NCI-H2196 treated with DMSO at 0.1 percent for 48 hours (cell line): ENCODE results near the gene ABCA9.
"Not testable (repeated sequence)": the region's sequence is repeated elsewhere in the genome, so short reads cannot be mapped to it uniquely, and the experiment has no call there.

ENCODE experiments used
- DNase-seq: peaks from one replicate; lab custom pipeline; 2025; ENCODE audit not compliant: unreplicated experiment; lab: John Stamatoyannopoulos, UW

The ABCA9 gene

DNA sequence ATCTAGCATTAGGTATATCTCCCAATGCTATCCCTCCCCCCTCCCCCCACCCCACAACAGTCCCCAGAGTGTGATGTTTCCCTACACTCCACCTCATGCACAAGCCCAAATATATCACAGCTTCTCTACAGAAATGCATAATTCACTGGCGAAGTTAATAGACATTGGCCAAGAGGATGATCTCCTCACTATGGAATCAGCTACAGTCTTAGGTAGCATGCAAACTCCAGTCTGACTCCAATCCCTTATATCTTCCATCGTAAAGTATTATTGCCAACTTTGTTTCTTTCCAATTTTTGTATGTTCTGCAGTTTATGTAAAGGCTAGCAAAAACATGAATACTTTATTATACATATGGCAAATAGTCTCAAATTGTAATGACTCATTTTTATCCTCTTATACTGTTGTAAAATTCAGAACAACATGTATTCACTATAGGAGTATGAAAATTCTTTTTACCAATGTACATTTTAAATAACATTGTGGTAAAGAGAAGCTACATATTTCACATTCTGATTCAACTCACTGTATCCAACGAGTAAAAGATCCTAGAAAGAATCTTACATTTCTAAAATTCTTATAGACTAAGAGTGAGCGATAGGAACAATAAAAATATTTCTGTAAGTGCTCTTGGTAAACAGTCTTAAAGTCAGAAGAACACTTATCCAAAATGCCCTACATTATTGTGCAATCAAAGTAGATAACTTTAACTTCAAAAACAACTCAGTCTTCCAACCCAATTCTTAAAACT, 106.4 kb downstream of the ABCA9 start:
- DNase-seq = no peak

DNA sequence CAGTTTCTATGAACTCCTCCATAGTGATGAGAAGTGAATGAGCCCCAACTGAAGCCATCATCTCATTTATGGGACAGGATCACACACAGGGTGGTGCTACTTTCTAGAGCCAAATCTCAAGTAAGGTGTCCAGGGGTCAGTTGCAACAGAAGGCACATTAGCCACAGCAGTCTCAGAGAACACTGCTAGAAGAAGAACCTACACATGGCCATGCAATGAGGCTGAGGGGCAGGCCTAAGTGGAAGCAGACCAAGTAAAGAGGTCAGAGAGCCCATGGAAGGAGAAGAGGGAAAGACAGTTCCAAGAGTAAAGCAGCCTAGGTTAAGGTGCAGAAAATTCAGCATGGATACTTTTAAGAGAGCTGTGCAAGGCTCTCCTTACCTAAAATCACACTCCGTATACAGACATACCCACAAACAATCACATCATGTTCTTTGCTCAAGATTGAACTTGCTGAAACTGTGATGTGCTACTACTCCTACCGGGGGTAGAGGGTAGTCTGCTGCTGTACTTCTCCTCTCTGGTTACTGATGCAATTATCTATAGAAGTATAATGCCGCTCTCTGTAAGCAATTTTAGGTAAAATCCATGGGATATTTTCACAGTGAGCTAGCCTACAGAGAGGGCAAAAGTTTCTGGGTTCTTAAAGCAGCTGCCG, 107.3 kb downstream of the ABCA9 start:
- DNase-seq = no peak

DNA sequence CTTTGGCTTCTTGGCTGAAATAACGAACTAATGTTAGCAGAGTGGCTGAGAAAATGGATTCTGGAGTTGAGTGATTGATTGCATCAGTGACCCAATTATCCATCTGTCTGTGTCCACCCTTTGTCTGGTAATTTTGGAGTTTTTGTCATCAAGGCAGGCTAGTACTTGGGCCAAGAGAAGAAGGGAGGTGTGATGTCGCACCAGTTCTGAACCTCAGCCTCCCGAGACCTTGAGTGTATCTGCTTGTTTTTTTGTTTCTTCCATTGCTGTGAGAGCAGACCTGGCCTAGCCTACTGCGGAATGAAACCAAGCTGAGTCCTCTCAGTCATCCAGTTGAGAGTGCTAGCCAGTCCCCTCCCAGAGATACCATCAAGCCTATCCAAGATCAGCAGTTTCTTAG, 110.0 kb downstream of the ABCA9 start:
- DNase-seq = no peak

DNA sequence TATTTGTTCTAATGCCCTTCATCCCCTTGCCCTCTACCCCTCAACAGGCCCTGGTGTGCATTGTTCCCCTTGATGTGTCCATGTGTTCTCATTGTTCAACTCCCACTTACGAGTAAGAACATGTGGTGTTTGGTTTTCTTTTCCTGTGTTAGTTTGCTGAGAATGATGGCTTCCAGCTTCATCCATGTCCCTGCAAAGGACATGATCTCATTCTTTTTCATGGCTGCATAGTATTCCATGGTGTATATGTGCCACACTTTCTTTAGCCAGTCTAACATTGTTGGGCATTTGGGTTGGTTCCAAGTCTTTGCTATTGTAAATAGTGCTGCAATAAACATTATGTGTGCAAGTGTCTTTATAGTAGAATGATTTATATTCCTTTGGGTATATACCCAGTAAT, 112.9 kb downstream of the ABCA9 start:
- DNase-seq = not testable (repeated sequence)

DNA sequence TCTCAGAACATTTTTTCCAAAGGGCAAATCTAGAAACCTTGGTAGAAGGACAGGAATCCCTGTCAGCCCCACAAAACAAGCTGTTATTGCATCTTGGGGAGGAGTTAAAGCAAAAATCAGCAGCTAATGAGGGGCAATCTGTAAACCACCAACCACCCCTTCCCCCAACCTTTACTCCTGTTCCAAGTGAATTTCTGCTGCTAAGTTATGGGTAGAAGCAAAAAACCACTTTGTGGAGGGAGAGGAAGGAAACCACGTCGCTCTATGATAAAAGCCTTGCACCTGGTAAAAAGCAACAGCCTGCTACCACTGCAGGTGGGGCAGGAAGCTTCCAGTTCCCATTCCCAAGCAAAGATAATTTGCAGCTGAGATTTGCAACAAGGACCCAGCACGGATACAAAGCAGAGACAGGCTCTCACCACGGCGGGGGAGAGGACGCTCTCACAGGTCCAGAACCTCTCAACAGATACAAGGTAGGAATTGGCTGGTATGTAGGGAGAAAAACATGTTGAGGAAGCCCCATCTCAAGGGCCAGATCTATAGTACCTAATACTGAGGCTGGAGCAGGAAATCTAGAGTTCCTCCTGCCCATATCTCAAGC, 116.2 kb downstream of the ABCA9 start:
- DNase-seq = no peak

DNA sequence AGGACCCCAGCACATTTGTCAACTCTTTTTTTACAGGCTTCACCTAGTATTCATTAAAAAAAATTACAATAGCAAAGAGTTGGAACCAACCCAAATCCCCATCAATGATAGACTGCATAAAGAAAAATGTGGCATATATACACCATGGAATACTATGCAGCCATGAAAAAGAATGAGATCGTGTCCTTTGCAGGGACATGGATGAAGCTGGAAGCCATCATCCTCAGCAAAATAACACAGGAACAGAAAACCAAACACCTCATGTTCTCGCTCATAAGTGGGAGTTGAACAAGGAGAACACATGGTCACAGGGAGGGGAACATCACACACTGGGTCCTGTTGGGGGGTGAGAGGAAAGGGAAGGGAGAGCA, 116.9 kb downstream of the ABCA9 start:
- DNase-seq = not testable (repeated sequence)

DNA sequence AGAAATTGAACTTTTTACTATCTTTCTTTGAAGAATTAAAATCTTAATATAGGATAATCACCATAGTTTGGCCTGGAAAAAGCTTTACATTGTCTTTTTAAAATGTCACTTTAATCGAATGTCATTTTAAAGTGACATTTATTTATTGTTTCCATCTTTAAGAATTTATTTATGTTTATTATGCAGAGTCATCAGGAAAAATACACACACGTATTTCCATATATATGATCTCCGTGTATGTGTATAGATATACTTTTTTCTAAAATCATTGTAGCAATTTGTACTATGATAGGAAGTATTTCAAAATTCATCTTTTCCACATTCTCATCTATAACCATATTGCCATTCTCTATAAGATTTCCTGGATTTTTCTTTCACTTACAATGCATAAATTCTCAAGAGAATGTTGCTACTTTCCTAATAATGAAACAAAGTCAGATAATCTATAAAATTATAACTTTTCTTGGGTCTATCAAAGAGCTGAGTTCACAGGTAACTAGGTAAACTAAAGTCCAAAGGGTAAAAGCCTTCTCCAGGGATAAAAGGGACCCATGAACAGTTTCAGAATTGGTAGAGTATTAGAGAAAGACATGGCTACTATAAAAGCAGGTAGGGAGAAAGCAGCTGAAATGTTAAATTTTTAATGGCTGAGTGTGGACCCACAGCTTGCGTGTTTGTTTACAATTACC, 117.5 kb downstream of the ABCA9 start:
- no peak for DNase-seq

DNA sequence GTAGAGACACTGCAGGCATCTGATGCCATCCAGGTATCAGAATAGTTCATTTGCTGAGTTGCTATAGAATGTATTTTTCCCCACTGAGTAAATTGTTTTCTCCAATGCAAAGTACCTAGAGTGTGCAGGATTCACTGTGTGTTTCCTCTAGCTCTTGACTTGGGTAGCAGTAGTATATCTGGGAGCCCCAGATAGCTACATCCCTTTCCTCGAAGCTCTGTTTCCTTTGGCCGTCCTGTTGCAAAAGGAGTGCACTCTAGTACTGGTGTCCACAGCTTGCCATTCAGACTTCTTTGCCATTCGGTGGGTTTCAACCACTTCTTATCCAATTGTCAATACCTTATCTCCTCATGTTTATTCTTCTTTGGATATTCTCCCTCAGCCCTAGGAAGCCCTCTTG, 118.3 kb downstream of the ABCA9 start:
- no peak for DNase-seq

DNA sequence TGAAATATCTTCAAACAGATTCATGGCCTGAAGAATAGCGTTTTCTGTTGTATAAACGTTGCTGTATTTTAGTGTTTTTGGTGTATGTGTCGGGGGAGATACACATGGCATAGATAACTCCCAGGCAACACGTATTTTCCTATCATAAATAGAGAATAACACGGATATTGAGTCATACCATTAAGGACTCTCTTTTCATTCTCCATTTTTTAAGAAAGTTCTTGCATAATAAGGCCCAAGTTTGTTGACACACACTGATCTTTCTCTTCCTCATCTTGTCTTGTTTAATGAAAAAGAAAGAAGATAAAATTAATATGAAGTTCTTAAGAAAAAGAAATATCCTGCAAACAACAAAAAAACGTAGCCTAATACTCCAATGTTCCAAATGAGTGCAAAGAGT, 119.0 kb downstream of the ABCA9 start:
- DNase-seq = no peak

DNA sequence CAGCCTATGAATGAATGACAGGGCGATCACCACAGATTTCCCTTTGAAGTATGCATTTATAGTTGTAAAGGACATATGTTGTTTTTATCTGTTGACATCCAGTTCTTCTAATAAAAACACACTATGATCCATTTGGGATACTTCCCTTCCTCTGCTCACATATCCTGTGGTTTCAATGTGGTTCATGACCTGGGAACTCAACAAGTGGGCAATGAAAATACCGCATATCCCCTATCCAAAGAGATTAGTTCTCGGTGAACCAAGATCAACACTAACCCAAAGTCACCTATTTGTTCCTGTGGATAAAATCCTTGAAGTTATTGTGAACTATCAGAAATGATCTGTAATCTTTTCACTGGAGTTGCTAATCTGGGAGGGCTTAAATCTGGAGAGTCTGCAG, 121.5 kb downstream of the ABCA9 start:
- no peak for DNase-seq

DNA sequence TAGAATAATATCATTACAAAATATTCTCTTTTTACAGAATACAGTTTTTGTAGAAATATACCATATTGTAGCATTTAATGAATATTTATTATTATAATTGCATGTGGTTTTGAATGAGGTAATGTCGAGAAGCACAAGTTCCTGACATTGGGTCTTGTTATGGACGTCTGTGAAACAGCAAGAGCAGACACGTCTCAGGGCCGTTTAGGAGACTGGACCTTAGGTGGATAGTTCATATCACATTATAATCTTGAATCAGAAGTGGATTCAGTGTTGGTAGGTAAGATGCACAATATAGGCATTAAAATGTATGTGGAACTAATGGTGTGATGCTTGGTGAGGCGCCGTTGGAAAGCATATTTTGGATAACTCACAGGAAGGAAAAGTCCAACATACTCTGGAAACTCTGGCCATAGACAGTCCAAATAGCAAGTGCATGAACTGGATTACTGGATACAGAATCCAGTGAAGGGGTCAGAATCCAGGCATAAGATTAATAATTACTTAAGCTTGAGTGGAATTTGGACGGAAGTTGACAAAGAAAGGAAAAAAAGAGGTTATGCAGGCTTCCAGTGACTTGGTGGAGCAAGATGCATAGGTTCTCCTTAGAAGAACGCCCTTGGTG, 122.7 kb downstream of the ABCA9 start:
- no peak for DNase-seq

DNA sequence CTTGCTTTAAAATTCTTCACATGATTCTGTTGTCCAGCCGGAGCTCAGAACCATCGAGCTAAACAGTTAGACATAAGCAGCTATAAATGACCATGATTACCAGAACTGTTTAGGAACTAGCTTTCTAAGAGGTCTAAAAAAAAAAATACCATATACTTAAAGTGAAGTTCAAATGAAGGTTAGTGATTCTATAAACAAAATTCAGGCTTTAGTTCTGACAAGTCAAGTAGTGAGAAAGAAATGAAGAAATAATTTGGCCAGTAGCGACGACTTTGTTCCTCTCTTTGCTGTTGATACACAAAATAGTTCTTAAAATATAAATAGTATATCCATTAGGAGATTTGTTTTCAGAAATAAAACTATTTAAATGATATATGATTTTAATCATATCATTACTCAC, 133.2 kb downstream of the ABCA9 start:
- no peak for DNase-seq

DNA sequence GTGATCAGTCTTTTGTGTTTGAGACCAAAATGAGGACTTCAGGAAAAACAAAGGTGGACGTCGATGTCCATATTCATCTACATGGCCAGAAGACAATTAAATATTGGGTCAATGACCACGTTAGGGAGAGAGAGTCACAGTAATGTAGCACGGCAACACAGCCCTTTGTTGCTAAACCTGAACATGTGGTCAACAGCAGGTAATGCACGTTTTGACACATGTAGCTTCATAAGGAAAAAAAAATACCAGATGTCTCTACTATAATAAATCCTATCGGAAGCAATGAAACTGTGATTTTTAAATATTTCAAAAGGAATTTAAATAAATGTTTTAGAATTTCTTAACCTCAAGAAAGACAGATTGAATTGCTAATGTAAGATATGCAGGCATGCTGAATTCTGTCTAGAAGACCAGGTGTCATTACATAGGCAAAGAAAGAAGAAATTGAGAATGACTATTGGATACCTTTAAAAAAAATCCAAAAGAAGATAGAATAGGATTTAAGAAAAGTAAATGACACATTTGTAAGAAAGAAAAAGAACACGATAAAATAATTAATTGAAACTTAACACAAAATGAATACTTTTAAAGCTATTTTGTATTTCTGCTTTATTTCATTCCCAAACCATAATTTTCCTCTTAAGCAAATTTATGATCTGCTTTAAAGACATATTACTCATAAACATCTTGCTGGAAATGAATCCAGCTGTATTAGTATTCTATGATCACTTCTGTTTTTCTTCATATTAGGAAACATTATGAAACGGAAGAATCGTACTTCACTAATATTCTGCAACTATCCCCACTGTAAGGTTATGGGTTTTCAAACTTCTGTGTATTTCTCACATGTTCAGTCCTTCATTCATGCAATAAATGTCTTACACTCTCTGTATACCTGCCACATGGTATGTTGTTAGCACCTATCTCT, 135.7 kb downstream of the ABCA9 start:
- DNase-seq = no peak
